B cell (primary cell): ENCODE data around the gene DAB1.

Experiments used
- CTCF ChIP-seq: fragments of 200-600 bp; IDR thresholded peaks from one replicate; pipeline ENCODE4 v1.8.0; 2022; ENCODE audit warnings: antibody characterized with exemption, mild to moderate bottlenecking
- EZH2 ChIP-seq: IDR thresholded peaks from 2 replicates; pipeline ENCODE4 v1.6.1; 2012; ENCODE audit warnings: borderline replicate concordance, low read depth, mild to moderate bottlenecking, moderate library complexity, low read length; ENCODE audit not compliant: insufficient read depth, poor library complexity, severe bottlenecking

GRCh38 chr1:57381426-57381825 lies 42.4 kb downstream of the DAB1 start:
- TF ChIP-seq CTCF (no peak), EZH2 (no peak)
